K562 (cell line): ENCODE results near the gene PLAC1. TPM values are rescaled to one million over a fixed set of nuclear protein-coding genes. Genes with fewer than 3 reads are reported as not detected.

ENCODE experiments used
- ATAC-seq: fragments of 200-7000 bp; cut with Tn5 transposase; 3 replicates; pipeline ENCODE4 v1.9.1; 2020; ENCODE audit warnings: moderate library complexity
- BruUV-seq: library from RNA; stranded (reverse); fragments of 400-500 nt; replicated peaks from 2 replicates; lab custom pipeline; 2021; lab: Mats Ljungman, UMichigan
- CTCF ChIA-PET: fragments of 300-600 bp; formaldehyde crosslinking; extraction: SDS; loops from one replicate; lab custom pipeline; 2021; ENCODE audit warnings: low intra/inter-chr PET ratio; lab: Yijun Ruan, JAX
- POLR2A ChIA-PET: fragments of 300-600, 350-650 bp; sonication (Branson Sonifier 250); formaldehyde crosslinking; extraction: SDS; loops from one replicate; lab custom pipeline; 2021; ENCODE audit warnings: antibody characterized with exemption, inconsistent platforms; lab: Yijun Ruan, JAX
- DNase-seq, 4 experiments: peaks; one replicate each; pipeline versions ENCODE4 v3.0.0 to v3.0.0-alpha.2; 2011 to 2018; ENCODE audit warnings: low spot score in 3 of 4, mixed read lengths in 3 of 4; ENCODE audit errors: extremely low read depth in 1 of 4
- FAIRE-seq: peaks from 2 replicates; lab custom pipeline; 2011; peaks lifted over from hg19 to GRCh38; lab: Jason Lieb, UNC
- H2AFZ ChIP-seq: 2 replicates; pipeline ENCODE4 v1.6.0; 2011; ENCODE audit warnings: low read depth, low read length, control low read depth, inconsistent platforms
- H3K27ac ChIP-seq: fragments of 200-600 bp; 3 replicates; pipeline ENCODE4 v1.8.0; 2011; ENCODE audit warnings: low read depth, mild to moderate bottlenecking, control low read depth, inconsistent platforms, low read length, moderate library complexity, mixed read lengths; ENCODE audit errors: extremely low read depth
- H3K27me3 ChIP-seq, 2 experiments: fragments of 300-600 bp in 1 of 2; 2 replicates in 1 of 2; 3 replicates in 1 of 2; pipeline versions ENCODE4 v1.6.0 to v1.8.0; 2011; ENCODE audit warnings: inconsistent platforms in 2 of 2, low read length in 2 of 2, mild to moderate bottlenecking in 1 of 2, mixed read lengths in 1 of 2, moderate library complexity in 1 of 2; ENCODE audit not compliant: control insufficient read depth in 2 of 2, insufficient read depth in 2 of 2
- H3K36me3 ChIP-seq: fragments of 300-600 bp; 3 replicates; pipeline ENCODE4 v1.8.0; 2011; ENCODE audit warnings: mild to moderate bottlenecking, low read length, inconsistent platforms; ENCODE audit not compliant: control insufficient read depth, insufficient read depth
- H3K4me1 ChIP-seq, 2 experiments: fragments of 200-600 bp in 1 of 2; replicated peaks in 1 of 2; 2 replicates in 1 of 2; 3 replicates in 1 of 2; pipeline versions ENCODE4 v1.5.1 to v1.8.0; 2011; ENCODE audit warnings: inconsistent platforms in 2 of 2, low read length in 2 of 2, mild to moderate bottlenecking in 1 of 2, mixed read lengths in 1 of 2, moderate library complexity in 1 of 2; ENCODE audit not compliant: control insufficient read depth in 2 of 2, insufficient read depth in 2 of 2
- H3K4me2 ChIP-seq: 2 replicates; pipeline ENCODE4 v1.6.1; 2011; ENCODE audit warnings: low read length, control low read depth, inconsistent platforms, mixed read lengths; ENCODE audit not compliant: insufficient read depth
- H3K4me3 ChIP-seq: fragments of 200-600 bp; sonication (generic), shearing (Covaris generic); 2 replicates; pipeline ENCODE4 v1.5.1; 2016; ENCODE audit warnings: control low read depth, inconsistent platforms
- H3K79me2 ChIP-seq: fragments of 200-600 bp; 3 replicates; pipeline ENCODE4 v1.8.0; 2011; ENCODE audit warnings: low read length, inconsistent platforms; ENCODE audit not compliant: control insufficient read depth, insufficient read depth
- H3K9ac ChIP-seq, 2 experiments: 2 replicates each; pipeline versions ENCODE4 v1.6.0 to v1.6.1; 2011; ENCODE audit warnings: low read depth in 2 of 2, low read length in 2 of 2, control low read depth in 1 of 2, inconsistent platforms in 1 of 2, mild to moderate bottlenecking in 1 of 2, mixed read lengths in 1 of 2; ENCODE audit not compliant: insufficient read depth in 1 of 2
- H3K9me1 ChIP-seq: one replicate; pipeline ENCODE4 v1.6.0; 2011; ENCODE audit warnings: inconsistent platforms, mild to moderate bottlenecking, low read length, moderate library complexity; ENCODE audit not compliant: control insufficient read depth, insufficient read depth
- H3K9me3 ChIP-seq: replicated peaks from 2 replicates; pipeline ENCODE4 v1.5.1; 2011; ENCODE audit warnings: low read depth, low read length, inconsistent platforms; ENCODE audit not compliant: control insufficient read depth, insufficient read depth
- H4K20me1 ChIP-seq: replicated peaks from 2 replicates; pipeline ENCODE4 v1.6.1; 2011; ENCODE audit warnings: low read length, inconsistent platforms, mixed read lengths; ENCODE audit not compliant: control insufficient read depth, insufficient read depth
- C11orf30 ChIP-seq: fragments of 450-650 bp; IDR thresholded peaks from 2 replicates; pipeline ENCODE4 v1.6.1; 2016; ENCODE audit warnings: low read depth, mild to moderate bottlenecking
- ETV1 ChIP-seq: fragments of 450-650 bp; conservative IDR thresholded peaks from 2 replicates; pipeline ENCODE4 v1.6.1; 2016; ENCODE audit warnings: missing genetic modification characterization, control low read depth, low read depth, missing compliant biosample characterization
- ETV6 ChIP-seq, 3 experiments: fragments of 150-350 bp in 1 of 3; sonication (generic) in 1 of 3; formaldehyde crosslinking in 1 of 3; IDR thresholded peaks; 2 replicates each; pipeline versions ENCODE4 v1.6.1 to v1.8.0; 2014 to 2022; ENCODE audit warnings: borderline replicate concordance in 2 of 3, low read depth in 2 of 3, antibody characterized with exemption in 1 of 3, low read length in 1 of 3, mild to moderate bottlenecking in 1 of 3, missing genetic modification reagents in 1 of 3
- NCOA4 ChIP-seq: fragments of 450-650 bp; IDR thresholded peaks from 2 replicates; pipeline ENCODE4 v1.6.1; 2018; ENCODE audit warnings: mild to moderate bottlenecking; ENCODE audit not compliant: partially characterized antibody
- POLR2A ChIP-seq: fragments of 450-650 bp; conservative IDR thresholded peaks from 2 replicates; pipeline ENCODE4 v1.6.1; 2016
- PREB ChIP-seq: sonication (generic); formaldehyde crosslinking; IDR thresholded peaks from 2 replicates; pipeline ENCODE4 v1.8.1; 2023; ENCODE audit warnings: mild to moderate bottlenecking, missing genetic modification reagents
- TAF9B ChIP-seq: fragments of 450-650 bp; IDR thresholded peaks from 2 replicates; pipeline ENCODE4 v1.6.1; 2018; ENCODE audit warnings: mild to moderate bottlenecking; ENCODE audit not compliant: partially characterized antibody
- THAP7 ChIP-seq: fragments of 250-450 bp; sonication (Bioruptor Pico); IDR thresholded peaks from 2 replicates; pipeline ENCODE4 v1.5.0; 2021
- ZFPM2 ChIP-seq: fragments of 250-450 bp; sonication (Bioruptor Pico); IDR thresholded peaks from 2 replicates; pipeline ENCODE4 v1.5.1; 2022; ENCODE audit warnings: mild to moderate bottlenecking
- ZNF133 ChIP-seq: fragments of 250-450 bp; sonication (Bioruptor Pico); IDR thresholded peaks from 2 replicates; pipeline ENCODE4 v1.4.0; 2020; ENCODE audit warnings: mild to moderate bottlenecking
- ZNF584 ChIP-seq: fragments of 200-800 bp; sonication (Bioruptor generic); IDR thresholded peaks from 2 replicates; pipeline ENCODE4 v1.6.1; 2016; ENCODE audit warnings: low read depth, mild to moderate bottlenecking, missing genetic modification characterization, missing compliant biosample characterization
- ZNF696 ChIP-seq: fragments of 250-450 bp; sonication (Bioruptor Pico); conservative IDR thresholded peaks from 2 replicates; pipeline ENCODE4 v1.4.0; 2020; ENCODE audit warnings: mild to moderate bottlenecking, moderate library complexity
- ZSCAN32 ChIP-seq: fragments of 450-650 bp; formaldehyde crosslinking; IDR thresholded peaks from 2 replicates; pipeline ENCODE4 v1.4.0; 2020; ENCODE audit warnings: mild to moderate bottlenecking, moderate library complexity
- WGBS: fragments of 100-300 bp; shearing (Covaris generic); methylation state at CpG from one replicate; pipeline ENCODE4 v1.1.6; 2016; ENCODE audit warnings: low coverage, mixed read lengths; ENCODE audit not compliant: insufficient coverage; ENCODE audit errors: missing lambda C conversion rate; 5-methylcytosine and 5-hydroxymethylcytosine counted together
- in situ Hi-C: fragments of 300-500 bp; cut with MboI; formaldehyde crosslinking; loops from 4 replicates; pipeline ENCODE4 v1.15.0; 2018; ENCODE audit warnings: inconsistent platforms, mixed read lengths
- intact Hi-C: fragments of 100-400 bp; cut with micrococcal nuclease; formaldehyde crosslinking; loops from 2 replicates; pipeline ENCODE4 v1.14.2; 2022
- polyA plus RNA-seq, 8 experiments: library from polyadenylated mRNA; depleted of rRNA in 4 of 8; stranded (reverse) in 5 of 8; unstranded in 3 of 8; fragments of >200 nt; fragmentation: Nextera tagmentation in 2 of 8; fragmentation: Illumina TruSeq in 1 of 8; extraction: Ambion mirVana in 2 of 8; extraction: Trizol in 1 of 8; gene quantifications; 2 replicates each; pipeline versions ENCODE4 v1.2.1 to v1.2.3, GENCODE V29; 2011 to 2014; ENCODE audit warnings: inconsistent platforms in 1 of 8, missing spikeins in 1 of 8
- total RNA-seq, 7 experiments: library from RNA; depleted of rRNA in 6 of 7; stranded (reverse); fragments of >200 nt in 6 of 7; fragmentation: Illumina TruSeq in 2 of 7; extraction: Trizol in 2 of 7; gene quantifications; 2 replicates each; pipeline versions ENCODE4 v1.2.1 to v1.2.3, GENCODE V29; 2011 to 2021; ENCODE audit warnings: low replicate concordance in 1 of 7
- TF ChIP-seq, protein P1 (sequence below): fragments of 450-650 bp; formaldehyde crosslinking; IDR thresholded peaks from 2 replicates; pipeline ENCODE4 v1.4.0; 2022; ENCODE audit warnings: missing genetic modification characterization
- TF ChIP-seq, protein P2 (sequence below): fragments of 250-450 bp; sonication (Bioruptor Pico); IDR thresholded peaks from 2 replicates; pipeline ENCODE4 v1.4.0; 2020; ENCODE audit warnings: mild to moderate bottlenecking

Gene PLAC1
- total and polyA plus RNA-seq, 9 of the 15 experiments (the other 6 are each of a cell fraction or from before 2014, with no cell fraction given), result 0.82 to 9.1 (median 1.7) TPM

DNA sequence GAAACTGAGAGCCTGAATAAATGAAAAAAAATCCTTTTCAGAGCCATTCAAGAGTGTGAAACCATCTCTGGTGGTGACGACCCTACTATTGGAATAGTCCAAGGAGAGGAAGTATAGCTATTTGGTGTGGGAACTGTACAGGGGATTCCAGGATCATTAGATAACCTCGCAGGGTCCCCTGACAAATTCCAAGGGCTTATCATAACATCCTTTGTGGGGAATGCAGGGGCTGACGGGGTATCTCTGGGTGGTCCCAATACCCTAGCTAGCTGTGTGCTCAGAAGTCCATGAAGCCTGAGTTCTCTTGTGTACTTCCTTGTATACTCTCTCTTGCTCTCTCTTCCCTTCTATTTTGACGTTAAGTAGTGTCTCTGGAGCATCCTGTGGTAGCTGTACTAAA lies 13.8 kb upstream of the PLAC1 start (continued):
- no peak for TF ChIP-seq ZNF584 (CRISPR knock-in tag)
- TF ChIP-seq POLR2A, result no peak
- TF ChIP-seq ZNF696 (CRISPR knock-in tag), result no peak
- no peak for TF ChIP-seq ZFPM2 (CRISPR knock-in tag)
- TF ChIP-seq TAF9B, result no peak
- TF ChIP-seq PREB (CRISPR knock-in tag), result no peak
- no peak for TF ChIP-seq THAP7
- TF ChIP-seq, protein P1, sequence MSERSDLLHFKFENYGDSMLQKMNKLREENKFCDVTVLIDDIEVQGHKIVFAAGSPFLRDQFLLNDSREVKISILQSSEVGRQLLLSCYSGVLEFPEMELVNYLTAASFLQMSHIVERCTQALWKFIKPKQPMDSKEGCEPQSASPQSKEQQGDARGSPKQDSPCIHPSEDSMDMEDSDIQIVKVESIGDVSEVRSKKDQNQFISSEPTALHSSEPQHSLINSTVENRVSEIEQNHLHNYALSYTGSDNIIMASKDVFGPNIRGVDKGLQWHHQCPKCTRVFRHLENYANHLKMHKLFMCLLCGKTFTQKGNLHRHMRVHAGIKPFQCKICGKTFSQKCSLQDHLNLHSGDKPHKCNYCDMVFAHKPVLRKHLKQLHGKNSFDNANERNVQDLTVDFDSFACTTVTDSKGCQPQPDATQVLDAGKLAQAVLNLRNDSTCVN (CRISPR knock-in tag), result no peak

DNA sequence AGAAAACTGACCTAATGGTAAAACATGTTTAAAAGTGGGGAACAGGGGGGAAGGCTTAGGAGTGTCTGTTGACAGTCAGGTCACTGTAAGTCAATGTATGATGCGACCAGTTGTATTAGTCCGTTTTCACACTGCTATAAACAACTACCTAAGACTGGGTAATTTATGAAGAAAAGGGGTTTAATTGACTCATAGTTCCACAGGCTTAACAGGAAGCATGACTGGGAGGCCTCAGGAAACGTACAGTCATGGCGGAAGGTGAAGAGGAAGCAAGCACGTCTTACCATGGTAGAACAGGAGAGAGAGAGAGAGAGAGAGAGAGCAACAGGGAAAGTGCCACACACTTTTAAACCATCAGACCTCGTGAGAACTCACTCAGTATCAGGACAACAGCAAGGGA lies 13.0 kb upstream of the PLAC1 start:
- Histone ChIP-seq H3K9me3 (no peaks in the 10 kb centered on the region), H3K4me3 (no peak overlapping the region), H3K27ac (peak overlapping the region; percentile 31; the same call in 1 of the 3 replicates), H4K20me1 (no peaks in the 10 kb centered on the region), H3K27me3 (no peaks in the 10 kb centered on the region), H3K9me1 (no peaks in the 10 kb centered on the region), H3K4me1 (no peaks in the 10 kb centered on the region; a peak in 2 of 5 replicates), H3K79me2 (no peaks in the 10 kb centered on the region)
- POLR2A ChIA-PET, result no interaction called here
- 0% methylated on average over 4 of the region's 6 CpGs for WGBS
- no peak for DNase-seq
- no peak for FAIRE-seq
- in situ Hi-C loops, result no loop called here
- ATAC-seq, result no peak
- intact Hi-C loops, result no loop called here
- TF ChIP-seq NCOA4 (no peak), ETV6 (IDR thresholded peaks at IDR 0.05; ENCODE audit: borderline replicate concordance in 1 of 2, low read depth in 2 of 2, low read length in 1 of 2) (0 out of 4 replicates have a peak, but pooled peaks of 1 of the 2 experiments have one; percentile 33), ETV6 (CRISPR knock-in tag; IDR thresholded peaks at IDR 0.05; ENCODE audit: borderline replicate concordance) (no peak), ZNF133 (CRISPR knock-in tag) (no peak), ZSCAN32 (no peak), C11orf30 (no peak), ETV1 (tag) (peak; percentile 36; the same call in 1 of the 2 replicates)
- TF ChIP-seq, protein P2, sequence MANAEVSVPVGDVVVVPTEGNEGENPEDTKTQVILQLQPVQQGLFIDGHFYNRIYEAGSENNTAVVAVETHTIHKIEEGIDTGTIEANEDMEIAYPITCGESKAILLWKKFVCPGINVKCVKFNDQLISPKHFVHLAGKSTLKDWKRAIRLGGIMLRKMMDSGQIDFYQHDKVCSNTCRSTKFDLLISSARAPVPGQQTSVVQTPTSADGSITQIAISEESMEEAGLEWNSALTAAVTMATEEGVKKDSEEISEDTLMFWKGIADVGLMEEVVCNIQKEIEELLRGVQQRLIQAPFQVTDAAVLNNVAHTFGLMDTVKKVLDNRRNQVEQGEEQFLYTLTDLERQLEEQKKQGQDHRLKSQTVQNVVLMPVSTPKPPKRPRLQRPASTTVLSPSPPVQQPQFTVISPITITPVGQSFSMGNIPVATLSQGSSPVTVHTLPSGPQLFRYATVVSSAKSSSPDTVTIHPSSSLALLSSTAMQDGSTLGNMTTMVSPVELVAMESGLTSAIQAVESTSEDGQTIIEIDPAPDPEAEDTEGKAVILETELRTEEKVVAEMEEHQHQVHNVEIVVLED (CRISPR knock-in tag), result no peak
- TF ChIP-seq, all 486 proteins: peak for 2
- Histone ChIP-seq H3K36me3 (no peaks in the 10 kb centered on the region), H3K4me2 (no peak overlapping the region), H2AFZ (0 out of 2 replicates have a peak overlapping the region, but pooled peaks have one; percentile 24), H3K9ac (no peak overlapping the region)
- BruUV-seq, result no TSS peak
- CTCF ChIA-PET, result no interaction called here
